ENCODE data around the gene RPL10L.

The RPL10L gene

DNA sequence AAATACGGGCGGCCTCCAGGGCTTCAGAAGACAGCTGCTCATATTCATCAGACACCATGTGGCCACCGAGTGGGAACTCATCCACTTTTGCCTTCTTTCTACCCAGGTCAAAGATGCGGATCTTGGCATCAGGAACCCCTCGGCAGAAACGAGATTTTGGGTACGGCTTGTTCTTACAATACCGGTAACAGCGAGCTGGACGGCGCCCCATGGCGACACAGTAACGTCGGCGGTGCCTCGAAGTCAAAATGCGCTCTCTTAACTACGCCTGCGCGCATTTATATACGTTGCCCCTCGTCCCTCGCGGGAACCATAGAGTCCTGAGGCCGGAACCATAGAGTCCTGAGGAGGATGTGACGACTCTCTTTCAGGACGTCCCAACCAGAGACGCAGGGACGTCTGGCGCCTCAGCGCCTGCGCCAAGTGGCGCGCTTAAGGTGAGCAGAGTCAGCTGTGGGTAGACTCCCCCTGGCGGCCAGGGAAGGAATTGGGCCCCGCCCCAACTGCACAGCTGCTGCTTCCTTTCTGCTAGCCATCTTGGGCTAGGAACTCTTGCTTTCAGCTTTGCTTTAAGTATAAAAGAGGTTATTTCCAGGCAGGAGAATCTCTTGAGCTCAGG is at the start of gene RPL10L:
TSS of gene RPL10L (minus strand) at position 256 of the 619 bp plus-strand sequence. CDS start at position 211, 45 bp downstream.
- no peak for DNase-seq

DNA sequence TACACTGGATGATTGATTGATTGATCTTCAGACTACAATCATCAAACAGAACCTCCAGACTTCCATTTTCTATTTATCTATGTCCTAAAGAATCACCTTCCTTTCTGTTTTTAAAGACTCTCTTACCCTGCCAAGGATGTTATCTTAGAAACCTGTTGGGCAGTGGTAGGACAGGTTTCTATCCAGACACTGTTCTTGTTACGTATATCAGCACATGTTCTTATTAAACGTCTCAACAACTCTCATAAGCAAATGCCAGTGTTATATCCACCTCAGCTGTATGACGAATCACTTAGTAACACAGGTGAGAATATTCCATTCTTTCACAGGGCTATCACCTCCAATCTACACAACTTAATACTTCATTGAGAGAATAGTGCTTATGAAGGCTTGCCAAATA is 40.2 kb upstream of the RPL10L start:
- DNase-seq = no peak

DNA sequence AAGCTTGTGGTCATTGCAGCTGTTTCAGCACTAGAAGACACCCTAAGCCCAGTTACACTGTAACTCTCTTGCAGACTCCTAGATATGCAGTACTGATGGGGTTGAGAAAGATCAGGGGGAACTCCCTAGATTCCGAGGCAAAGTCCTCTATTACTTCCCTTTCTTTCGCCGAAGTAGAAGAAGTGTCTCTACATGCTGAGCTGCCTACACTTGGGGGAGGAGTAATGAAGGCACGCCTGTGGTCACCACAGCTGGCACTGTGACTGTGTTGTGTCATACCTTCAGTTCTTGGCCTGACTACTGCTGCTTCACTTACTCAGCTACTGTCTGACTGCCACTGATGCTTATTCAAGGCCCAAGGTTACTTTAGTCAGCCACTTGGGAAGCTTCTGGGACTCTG is 35.1 kb upstream of the RPL10L start:
- DNase-seq = no peak

DNA sequence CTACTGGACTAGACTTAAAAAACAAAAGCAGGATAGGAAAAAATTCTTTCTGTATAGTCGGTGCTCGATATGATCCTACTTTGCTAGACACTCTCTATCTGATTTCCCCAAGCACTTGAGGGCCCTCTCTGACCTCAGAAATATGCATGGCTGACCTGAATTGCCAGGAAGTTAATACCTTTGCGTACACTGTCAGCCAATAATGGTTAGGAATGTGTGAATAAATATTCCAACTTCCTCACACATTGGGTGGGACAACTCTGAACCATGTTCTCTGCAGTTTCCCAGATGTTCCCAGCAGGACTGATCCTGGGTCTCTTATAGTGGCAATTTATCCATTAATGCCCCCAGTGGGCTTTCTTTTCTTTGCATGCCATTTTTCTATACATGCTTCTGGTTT is 20.5 kb upstream of the RPL10L start:
- no peak for DNase-seq

DNA sequence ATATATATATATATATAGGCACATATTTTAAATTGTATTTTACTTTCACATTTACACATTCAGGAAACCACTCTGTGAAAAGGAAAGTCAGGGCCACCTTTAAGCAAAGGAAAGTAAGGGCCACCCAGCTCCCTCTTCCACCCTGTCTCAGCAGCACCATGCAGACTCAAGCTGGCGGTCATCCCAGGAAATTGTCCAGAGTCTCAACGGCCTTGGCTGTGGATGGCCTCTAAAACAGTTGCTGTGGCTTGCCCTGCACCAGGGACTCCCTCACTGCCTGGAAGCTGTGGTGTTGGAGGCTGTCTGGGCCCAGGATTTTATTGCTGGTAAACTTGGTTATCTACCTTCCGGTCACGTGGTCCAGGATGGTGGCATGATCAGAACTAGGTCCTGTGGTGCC is 11.8 kb upstream of the RPL10L start:
- no peak for DNase-seq

DNA sequence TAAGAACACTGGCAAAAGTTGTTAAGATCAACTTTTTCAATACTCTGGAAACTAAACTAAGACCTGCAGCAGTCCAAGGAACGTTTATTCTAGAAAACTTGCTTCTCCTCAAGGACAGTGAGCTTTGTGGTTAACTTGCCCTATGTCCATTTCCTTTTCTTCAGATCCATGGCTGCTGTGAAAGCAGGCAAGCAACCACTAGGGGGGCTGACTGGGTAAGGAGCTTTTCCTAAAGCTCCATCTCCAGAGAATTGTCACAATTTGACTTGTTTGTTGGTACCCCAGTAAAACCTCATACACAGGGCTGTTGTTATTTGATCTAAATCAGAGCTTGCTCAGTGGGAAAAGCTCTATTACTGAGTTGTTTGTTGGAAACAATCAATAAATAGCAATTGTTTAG is 10.1 kb upstream of the RPL10L start:
- DNase-seq = no peak

DNA sequence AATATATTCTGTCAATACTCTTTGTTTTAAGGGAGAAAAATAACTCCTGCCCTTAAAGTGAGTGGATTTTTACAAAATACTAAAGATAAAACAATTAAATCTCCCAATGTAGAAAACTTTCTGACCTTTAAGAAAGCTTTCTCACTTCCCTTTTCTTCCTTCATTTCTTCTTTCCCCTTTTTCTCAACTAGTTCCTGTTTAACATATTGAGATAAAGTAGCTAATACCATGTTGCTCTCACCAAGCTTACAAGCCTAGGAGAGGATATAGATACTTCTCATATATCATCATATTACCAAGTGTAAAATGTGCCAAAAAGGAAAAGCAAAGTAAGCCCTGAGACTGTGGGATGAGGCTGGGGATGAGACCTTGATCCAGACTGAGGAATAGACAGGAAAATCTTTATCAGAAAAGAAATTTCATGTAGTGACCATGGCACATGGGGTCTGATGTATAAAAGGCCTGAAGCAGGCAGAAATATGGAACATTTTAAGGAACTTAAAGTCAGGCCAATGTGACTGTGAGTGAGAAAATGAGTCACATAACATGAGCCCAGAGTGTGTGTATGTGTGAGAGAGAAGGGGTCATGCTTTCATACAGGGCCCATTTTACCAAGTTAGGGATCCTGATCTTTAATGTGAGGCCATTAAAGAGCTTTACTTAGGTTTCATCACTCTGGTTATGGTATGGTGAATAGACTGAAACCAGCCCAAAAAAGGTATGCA is 1.6 kb upstream of the RPL10L start:
- DNase-seq = no peak

DNA sequence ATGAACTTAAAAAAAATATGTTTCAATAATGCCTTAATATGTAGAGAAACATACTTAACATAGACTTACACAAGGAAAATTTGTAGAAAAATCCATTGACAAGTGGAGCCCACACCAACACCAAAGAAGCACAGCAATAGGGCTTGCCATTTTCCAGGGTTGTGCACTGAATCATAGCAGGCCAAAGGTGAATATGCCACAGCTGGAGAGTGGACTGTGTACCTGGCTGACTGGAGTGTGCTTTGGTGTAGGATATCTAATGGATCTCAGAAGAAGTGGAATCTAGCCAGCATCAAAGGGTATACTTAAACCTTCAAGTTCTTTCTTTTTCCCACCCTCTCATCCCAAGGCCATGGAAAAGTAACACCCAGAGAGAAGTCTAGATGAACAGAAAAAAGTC is 4.8 kb downstream of the RPL10L start:
- no peak for DNase-seq

DNA sequence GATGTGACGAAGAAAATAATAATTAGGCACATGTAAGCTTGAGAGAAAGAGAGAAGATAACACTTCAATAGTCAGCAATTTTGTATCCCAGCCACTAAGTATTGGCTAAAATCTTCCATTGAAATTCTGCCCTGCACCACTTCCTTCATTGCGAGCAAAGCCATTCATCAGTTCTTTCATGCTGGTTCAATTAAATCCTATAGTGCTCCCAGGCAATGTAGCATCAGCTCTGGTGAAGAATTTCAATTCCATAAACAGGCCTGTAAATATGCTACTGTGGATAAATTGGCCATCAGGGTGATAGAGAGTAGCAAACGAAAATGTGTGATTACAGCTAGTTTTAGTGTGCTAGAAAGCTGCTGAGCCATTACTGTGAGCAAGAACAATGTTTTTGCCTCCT is 24.7 kb downstream of the RPL10L start:
- no peak for DNase-seq
